Thymus (tissue), 11 donors: ENCODE data around the gene RNF157. TPM values are rescaled to one million over a fixed set of nuclear protein-coding genes. Genes with fewer than 3 reads are reported as not detected.

Experiments used
- DNase-seq, 9 donors: peaks; one replicate each; pipeline ENCODE4 v3.0.0-alpha.2; 2013; ENCODE audit warnings: low spot score in 9 of 9, low read depth in 6 of 9, missing footprints in 1 of 9
- H3K27ac ChIP-seq, 2 donors: one replicate each; pipeline ENCODE4 v1.5.1; 2013; ENCODE audit warnings: control low read depth in 1 of 2, low read depth in 1 of 2, low read length in 1 of 2, mild to moderate bottlenecking in 1 of 2, moderate library complexity in 1 of 2
- H3K27me3 ChIP-seq, 2 donors: one replicate each; pipeline ENCODE4 v1.5.1; 2013; ENCODE audit warnings: low read length in 1 of 2; ENCODE audit not compliant: control insufficient read depth in 2 of 2, insufficient read depth in 1 of 2
- H3K36me3 ChIP-seq, 2 donors: one replicate each; pipeline ENCODE4 v1.5.1; 2013; ENCODE audit warnings: low read length in 1 of 2, mild to moderate bottlenecking in 1 of 2, moderate library complexity in 1 of 2; ENCODE audit not compliant: control insufficient read depth in 2 of 2, insufficient read depth in 2 of 2
- H3K4me1 ChIP-seq, 2 donors: one replicate each; pipeline ENCODE4 v1.5.1; 2013; ENCODE audit warnings: low read length in 2 of 2; ENCODE audit not compliant: control insufficient read depth in 2 of 2, insufficient read depth in 2 of 2
- H3K4me3 ChIP-seq, 2 donors: one replicate each; pipeline ENCODE4 v1.5.1; 2013; ENCODE audit warnings: low read length in 2 of 2, control low read depth in 1 of 2, mild to moderate bottlenecking in 1 of 2
- H3K9me3 ChIP-seq, 2 donors: one replicate each; pipeline ENCODE4 v1.5.1; 2013; ENCODE audit warnings: low read length in 1 of 2, mild to moderate bottlenecking in 1 of 2; ENCODE audit not compliant: control insufficient read depth in 2 of 2, insufficient read depth in 1 of 2
- WGBS: extraction: QIAGEN DNeasy Blood & Tissue Kit; methylation state at CpG from one replicate; pipeline ENCODE4 v1.1.7; 2013; 5-methylcytosine and 5-hydroxymethylcytosine counted together
- polyA plus RNA-seq: library from polyadenylated mRNA; stranded (reverse); fragments of 200-250 nt; gene quantifications from one replicate; pipeline ENCODE4 v1.2.3, GENCODE V29; 2013
- total RNA-seq: library from RNA; stranded (reverse); fragments of 120-200 nt; gene quantifications from one replicate; pipeline ENCODE4 v1.2.4, GENCODE V29; 2013
- donor health status: healthy.

Gene RNF157
- total and polyA plus RNA-seq, 2 donors: 0.61 to 1.6 TPM

DNA sequence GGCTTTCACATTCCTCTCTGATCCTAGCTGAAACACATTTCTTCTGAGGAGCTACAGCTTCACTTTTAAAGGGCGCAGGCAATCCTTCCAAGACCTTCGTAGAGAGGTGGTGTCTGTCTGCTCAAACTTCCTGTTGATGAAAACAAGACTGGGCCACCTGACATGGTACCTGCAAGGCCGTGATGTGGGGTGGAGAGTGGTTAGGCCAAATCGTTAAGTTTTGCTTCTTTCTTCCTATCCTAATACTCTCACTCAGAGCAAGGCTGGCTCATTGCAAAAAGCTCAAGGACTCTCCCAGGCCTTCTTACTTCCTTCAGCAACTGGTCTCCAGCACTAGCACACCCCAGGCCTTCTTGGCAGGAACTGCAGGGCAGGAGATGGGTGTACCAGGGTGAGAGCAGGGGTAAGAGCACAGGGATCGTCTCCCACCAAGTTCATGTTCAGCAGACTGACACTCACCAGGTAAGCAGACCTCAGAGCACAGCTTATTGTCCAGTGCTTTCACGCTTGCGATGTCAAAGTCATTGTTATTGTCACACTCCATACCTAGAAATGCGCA, 88.3 kb downstream of the RNF157 start:
- Histone ChIP-seq H3K4me1 (peaks cover 0 to 14% of the 10 kb centered on the region in 2 donors), H3K27me3 (no peaks in the 10 kb centered on the region), H3K27ac (peak overlapping the region in 1 of 2 donors; percentile 64), H3K9me3 (no peaks in the 10 kb centered on the region), H3K4me3 (no peak overlapping the region), H3K36me3 (no peaks in the 10 kb centered on the region)
- peak in 2 of 9 donors; percentile 18 to 60 for DNase-seq
- 92% methylated on average over 8 of the region's 8 CpGs for WGBS

DNA sequence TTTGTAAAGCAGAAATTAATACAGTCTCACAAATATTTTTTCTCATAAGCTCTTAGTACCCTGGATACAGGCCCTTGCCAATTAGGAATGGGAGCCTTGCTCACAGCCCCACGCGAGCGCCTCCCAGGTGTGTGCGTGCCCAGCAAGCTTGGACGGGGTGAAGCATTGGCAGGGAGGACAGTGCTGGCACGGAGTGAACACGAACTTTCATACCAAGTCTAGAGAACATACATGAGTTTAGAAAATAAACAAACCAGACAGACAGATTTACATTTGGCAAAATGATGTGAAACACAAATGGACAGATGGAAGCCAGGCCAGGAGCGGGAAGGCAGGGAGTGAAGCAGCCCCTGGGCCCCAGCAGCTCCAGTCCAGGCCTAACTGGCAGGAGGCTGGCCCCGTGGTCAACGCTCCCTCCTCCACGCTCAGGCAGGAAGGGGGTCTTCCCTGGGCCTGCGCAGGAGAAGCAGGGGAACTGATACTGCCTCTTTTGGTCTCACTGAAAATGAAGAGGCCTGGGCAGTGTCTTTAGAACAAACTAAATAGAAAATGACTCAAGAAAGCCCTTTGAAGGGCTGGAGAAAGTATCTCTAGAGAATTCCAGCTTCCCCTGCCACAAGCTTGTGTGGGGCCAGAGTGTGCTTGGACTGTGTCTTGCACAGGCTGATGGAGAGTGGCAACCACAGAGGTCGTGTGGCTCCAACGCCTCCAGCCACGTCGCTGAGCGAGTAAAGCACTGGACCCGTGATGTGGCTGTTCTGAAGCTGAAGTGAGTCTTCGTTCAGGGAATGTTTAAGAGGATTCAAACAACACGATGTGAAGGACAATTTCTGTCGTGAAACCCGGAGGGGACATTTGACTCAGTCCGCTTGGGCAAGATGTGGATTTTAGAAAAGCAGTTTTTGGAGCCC, 89.3 kb downstream of the RNF157 start:
- no peak for DNase-seq
- peaks cover 0 to 20% of the 10 kb centered on the region in 2 donors for H3K4me1 ChIP-seq
- no peaks in the 10 kb centered on the region for H3K36me3 ChIP-seq
- H3K9me3 ChIP-seq: peaks cover 0 to 3% of the 10 kb centered on the region in 2 donors
- no peak overlapping the region for H3K27ac ChIP-seq
- no peaks in the 10 kb centered on the region for H3K27me3 ChIP-seq
- 96% methylated on average over 23 of the region's 23 CpGs for WGBS
- no peak overlapping the region for H3K4me3 ChIP-seq

DNA sequence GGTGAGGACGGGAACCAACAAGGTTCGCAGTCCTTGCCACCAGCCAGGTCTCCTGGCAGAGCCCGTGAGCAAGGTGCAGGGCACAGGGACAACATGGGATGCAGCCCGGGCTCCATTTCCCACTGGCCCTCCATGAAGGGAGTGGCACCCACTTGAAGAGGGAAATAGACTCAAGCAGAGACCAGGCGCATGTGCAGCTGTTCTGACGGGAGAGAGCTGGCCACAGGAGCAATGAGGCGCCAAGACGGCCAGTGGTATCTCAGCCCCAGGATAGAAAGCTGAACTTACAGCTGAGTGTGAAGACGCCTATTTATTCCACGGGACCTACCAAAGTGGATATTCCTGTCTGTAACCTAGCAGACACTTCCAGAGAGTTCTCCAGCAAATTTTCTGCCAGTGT, 91.1 kb downstream of the RNF157 start:
- DNase-seq: no peak

DNA sequence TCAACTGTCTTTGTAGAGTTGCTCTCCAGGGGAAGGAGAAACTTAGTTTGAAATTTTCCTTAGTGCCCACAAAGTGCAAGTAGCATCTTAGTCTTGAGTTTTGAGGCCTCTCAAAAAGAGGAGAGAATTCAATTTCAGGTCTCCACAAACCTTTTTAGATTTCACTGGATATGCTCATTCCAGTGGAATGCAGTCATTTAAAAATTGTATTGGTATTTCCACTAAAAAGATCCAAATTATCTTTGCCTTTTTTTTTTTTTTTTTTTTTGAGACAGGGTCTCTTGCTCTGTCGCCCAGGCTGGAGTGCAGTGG, 92.3 kb downstream of the RNF157 start:
- H3K27me3 ChIP-seq: no peaks in the 10 kb centered on the region
- no peaks in the 10 kb centered on the region for H3K36me3 ChIP-seq
- peaks cover 6 to 48% of the 10 kb centered on the region in 2 donors for H3K4me1 ChIP-seq
- H3K4me3 ChIP-seq: no peak overlapping the region
- no peak for DNase-seq
- no peak overlapping the region for H3K27ac ChIP-seq
- WGBS: 100% methylated on average over 1 of the region's 1 CpG
- peaks cover 0 to 4% of the 10 kb centered on the region in 2 donors for H3K9me3 ChIP-seq

More for the DNA sequence above, 91.1 kb downstream of the RNF157 start:
- 97% methylated on average over 10 of the region's 10 CpGs for WGBS
- H3K27me3 ChIP-seq: no peaks in the 10 kb centered on the region
- H3K27ac ChIP-seq: no peak overlapping the region
- H3K4me3 ChIP-seq: no peak overlapping the region
- H3K9me3 ChIP-seq: peaks cover 0 to 4% of the 10 kb centered on the region in 2 donors
- no peaks in the 10 kb centered on the region for H3K36me3 ChIP-seq
- peaks cover 6 to 37% of the 10 kb centered on the region in 2 donors for H3K4me1 ChIP-seq

DNA sequence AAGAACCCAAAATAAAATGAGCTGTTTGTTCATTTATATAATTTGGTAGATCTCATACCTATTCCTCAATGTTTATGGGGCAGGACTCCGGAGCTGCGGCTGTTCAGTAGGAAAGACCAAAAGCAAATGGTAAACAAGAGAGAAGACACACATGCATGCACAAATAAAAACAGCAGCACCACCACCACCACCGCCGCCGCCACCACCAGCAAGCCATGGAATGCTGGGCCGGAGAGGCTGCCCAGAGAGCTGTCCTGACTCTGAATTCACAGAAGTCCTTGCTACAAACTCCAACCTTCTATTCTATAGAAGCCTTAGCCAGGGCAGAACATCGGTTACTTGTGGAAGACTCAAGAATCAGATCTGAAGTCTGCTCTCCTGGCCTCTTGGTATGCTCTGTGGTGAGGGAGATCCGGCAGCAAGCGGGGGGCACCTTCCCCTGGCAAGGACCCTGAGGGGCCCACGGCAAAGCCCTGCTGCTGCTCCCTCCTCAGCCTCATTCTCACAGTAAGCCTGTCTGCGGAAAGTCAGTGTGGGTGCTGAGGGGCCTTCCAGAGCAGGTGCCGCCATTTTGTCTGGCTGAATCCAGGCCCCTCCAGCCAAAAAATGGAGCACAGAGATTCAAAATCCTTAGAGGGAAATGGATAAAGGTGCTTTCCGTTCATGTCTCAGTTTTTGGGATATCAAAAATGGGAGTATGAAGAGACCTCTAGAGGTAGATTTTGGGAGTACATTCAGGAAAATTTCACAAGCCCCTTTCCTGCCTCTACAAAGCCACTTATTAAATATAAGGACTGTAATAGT, 92.9 kb downstream of the RNF157 start:
- Histone ChIP-seq H3K4me3 (no peak overlapping the region), H3K9me3 (peaks cover 0 to 4% of the 10 kb centered on the region in 2 donors), H3K36me3 (no peaks in the 10 kb centered on the region), H3K27me3 (peaks cover 0 to 4% of the 10 kb centered on the region in 2 donors), H3K27ac (no peak overlapping the region), H3K4me1 (peaks cover 6 to 49% of the 10 kb centered on the region in 2 donors)
- no peak for DNase-seq
- WGBS: 89% methylated on average over 13 of the region's 13 CpGs

DNA sequence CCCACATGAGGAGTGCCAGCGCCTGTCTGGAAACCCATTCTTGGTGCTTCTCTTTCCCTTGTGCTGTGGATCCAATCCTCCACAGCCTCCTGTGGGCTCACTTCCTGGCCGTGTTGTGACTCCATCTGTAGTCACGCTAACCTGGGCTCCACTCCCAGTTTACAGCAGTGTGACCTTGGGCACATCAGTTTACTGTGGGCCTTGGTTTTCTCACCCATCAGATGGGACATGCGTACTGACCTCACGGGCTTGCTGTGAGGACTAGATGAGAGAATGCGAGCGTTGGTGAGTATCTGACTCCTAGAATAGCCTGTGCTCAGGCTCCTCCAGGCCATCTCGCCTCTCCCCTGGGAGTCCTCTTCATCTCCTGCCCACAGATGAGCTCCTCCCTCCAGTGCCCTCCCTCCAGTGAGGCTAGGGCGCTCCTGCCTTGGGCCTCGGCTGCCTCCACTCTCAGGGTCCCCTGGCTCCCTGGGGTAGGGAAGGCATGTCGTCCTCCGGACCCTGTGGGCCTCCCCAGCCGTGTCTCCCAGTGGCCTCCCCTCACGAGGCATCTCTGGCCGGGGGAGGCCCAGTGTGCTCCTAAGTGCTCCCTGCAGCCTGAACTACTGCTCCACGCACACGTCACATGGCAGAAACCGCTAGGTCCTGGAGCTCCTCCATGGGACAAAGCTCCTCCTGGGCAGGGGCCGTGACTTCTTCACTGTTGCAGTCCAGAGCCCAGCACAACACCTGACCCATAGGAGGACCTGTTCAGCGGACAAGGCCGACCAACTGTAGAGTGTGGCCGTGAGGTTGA, 94.0 kb downstream of the RNF157 start:
- Histone ChIP-seq H3K4me3 (no peak overlapping the region), H3K27me3 (peaks cover 4 to 15% of the 10 kb centered on the region in 2 donors), H3K4me1 (peaks cover 9 to 52% of the 10 kb centered on the region in 2 donors), H3K9me3 (peaks cover 0 to 4% of the 10 kb centered on the region in 2 donors), H3K36me3 (no peaks in the 10 kb centered on the region), H3K27ac (peak overlapping the region; percentile 10 to 84)
- no peak for DNase-seq
- WGBS: 97% methylated on average over 22 of the region's 22 CpGs

DNA sequence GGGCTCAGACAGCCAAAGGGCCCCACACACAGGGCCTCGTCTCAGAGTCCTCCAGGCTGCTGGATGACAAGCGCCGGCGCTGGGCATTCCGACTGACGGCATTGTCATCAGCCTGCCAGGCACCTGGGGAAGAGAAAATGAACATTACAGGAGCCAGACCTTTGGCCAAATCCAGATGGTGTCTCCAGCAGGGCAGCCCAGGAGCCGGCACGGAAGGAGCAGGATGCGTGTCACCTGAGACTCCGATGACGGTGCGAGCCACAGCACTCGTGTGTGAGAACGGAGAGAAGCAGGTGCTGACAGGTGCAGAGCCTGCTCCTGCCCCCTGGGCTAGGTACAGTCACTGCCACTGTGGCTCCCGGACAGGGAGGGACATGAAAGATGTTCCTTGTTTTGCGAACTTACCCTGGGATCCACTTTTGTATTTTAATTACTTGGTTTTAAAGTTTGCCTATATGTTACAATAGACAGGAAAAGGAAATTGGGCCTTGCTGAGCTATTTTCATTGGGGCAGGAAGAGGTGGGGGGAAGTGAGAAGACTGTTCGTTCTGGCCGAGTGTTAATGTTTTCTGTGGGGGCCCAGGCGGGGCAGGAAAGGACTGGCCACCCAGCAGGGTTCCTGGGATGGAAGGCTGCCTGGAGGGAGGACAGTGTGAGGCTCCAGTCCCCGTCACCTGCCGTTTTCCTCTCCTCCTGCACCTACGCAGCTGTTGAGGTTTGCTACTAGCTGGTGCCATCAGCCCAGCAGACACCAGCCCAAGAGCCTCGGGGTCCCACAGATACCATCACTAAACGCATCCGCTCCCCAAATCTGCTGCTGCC, 94.9 kb downstream of the RNF157 start:
- Histone ChIP-seq H3K27me3 (peaks cover 10 to 23% of the 10 kb centered on the region in 2 donors), H3K36me3 (no peaks in the 10 kb centered on the region), H3K27ac (peak overlapping the region; percentile 10 to 88), H3K4me3 (no peak overlapping the region), H3K4me1 (peaks cover 13 to 60% of the 10 kb centered on the region in 2 donors), H3K9me3 (peaks cover 0 to 6% of the 10 kb centered on the region in 2 donors)
- peak in 3 of 9 donors; percentile 10 to 65 (median 40) for DNase-seq
- WGBS: 55% methylated on average over 25 of the region's 25 CpGs

DNA sequence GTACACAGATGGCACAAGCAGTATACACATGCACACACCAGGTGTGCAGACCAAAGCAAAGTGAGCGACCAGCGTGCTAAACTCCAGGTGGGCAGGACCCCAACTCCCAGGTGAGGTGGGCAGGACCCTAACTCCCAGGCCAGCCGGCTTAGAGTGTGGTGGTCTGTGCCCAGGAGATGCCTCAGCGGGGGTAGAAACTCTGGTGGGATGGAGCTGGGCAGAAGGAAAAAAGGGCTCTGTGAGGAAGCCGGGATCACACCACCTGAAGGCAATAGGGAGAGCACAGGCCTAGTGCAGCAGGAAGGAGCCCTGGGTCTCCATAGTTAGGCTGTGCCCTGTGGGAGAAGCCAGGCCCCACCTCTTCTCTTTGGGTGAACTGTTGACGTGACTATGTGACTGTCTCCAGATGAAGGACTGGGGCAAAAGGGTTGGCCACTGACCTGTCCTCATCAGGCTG, 97.7 kb downstream of the RNF157 start:
- H3K36me3 ChIP-seq: no peaks in the 10 kb centered on the region

More for the DNA sequence above, 97.7 kb downstream of the RNF157 start:
- no peak for DNase-seq
- Histone ChIP-seq H3K9me3 (peaks cover 0 to 15% of the 10 kb centered on the region in 2 donors), H3K4me1 (peaks cover 19 to 71% of the 10 kb centered on the region in 2 donors), H3K27me3 (peaks cover 26 to 51% of the 10 kb centered on the region in 2 donors), H3K27ac (no peak overlapping the region), H3K4me3 (no peak overlapping the region)
- 95% methylated on average over 6 of the region's 6 CpGs for WGBS
